Umbilical cord (tissue), 1 donor: Measurements from ENCODE around the gene GPRIN1. TPM values are rescaled to one million over a fixed set of nuclear protein-coding genes. Genes with fewer than 3 reads are reported as not detected.

Experiments
- total RNA-seq: library from RNA; depleted of rRNA; stranded (reverse); fragments of >200 nt; gene quantifications from one replicate; pipeline ENCODE4 v1.2.3, GENCODE V29; 2014; ENCODE audit warnings: low replicate concordance; ENCODE audit not compliant: insufficient read depth

GPRIN1 gene
- total RNA-seq, 1 donor from 2014 or later: 0.72 TPM

Other genes with a start within 250 kb of the GPRIN1 start
- 35.6 TPM for gene KIAA1191, start 248.4 kb downstream of the GPRIN1 start, total RNA-seq
- 8.9 TPM for gene ARL10, start 244.7 kb downstream of the GPRIN1 start, total RNA-seq
- 13.2 TPM for gene NOP16, start 221.6 kb downstream of the GPRIN1 start, total RNA-seq
- 37.8 TPM for gene HIGD2A, start 221.4 kb downstream of the GPRIN1 start, total RNA-seq
- gene CLTB, start 193.6 kb downstream of the GPRIN1 start, total RNA-seq: 108 TPM
- gene FAF2, start 161.8 kb downstream of the GPRIN1 start, total RNA-seq: 47.2 TPM
- gene RNF44, start 72.8 kb downstream of the GPRIN1 start, total RNA-seq: 0.24 TPM
- gene CDHR2, start 60.8 kb downstream of the GPRIN1 start, total RNA-seq: not detected
- gene SNCB, start 20.4 kb upstream of the GPRIN1 start, total RNA-seq: not detected
- gene EIF4E1B, start 20.5 kb upstream of the GPRIN1 start, total RNA-seq: 5.3 TPM
- gene TSPAN17, start 37.3 kb upstream of the GPRIN1 start, total RNA-seq: 14.7 TPM
- gene UNC5A, start 200.4 kb upstream of the GPRIN1 start, total RNA-seq: not detected